GM18861 (cell line): ENCODE measurements around the gene PIM2.
"Not testable (repeated sequence)": the region's sequence is repeated elsewhere in the genome, so short reads cannot be mapped to it uniquely, and the experiment has no call there.

Experiments
- ATAC-seq: cut with Tn5 transposase; IDR thresholded peaks from one replicate; pipeline ENCODE4 v1.9.1; 2021; ENCODE audit not compliant: unreplicated experiment

The PIM2 gene

GRCh38 chrX:48876944-48877343 is 41.9 kb downstream of the PIM2 start:
- ATAC-seq: not testable (repeated sequence)

- ATAC-seq: not testable (repeated sequence)
Measured at GRCh38 chrX:48872017-48872416, 46.8 kb downstream of the PIM2 start.

- no peak for ATAC-seq
Measured at GRCh38 chrX:48864210-48864609, 54.6 kb downstream of the PIM2 start.
